PC-3 (cell line): ENCODE measurements around the gene MTHFD1L. TPM values are rescaled to one million over a fixed set of nuclear protein-coding genes. Genes with fewer than 3 reads are reported as not detected.

Source experiments
- ATAC-seq: fragments of 200-7000 bp; cut with Tn5 transposase; 2 replicates; pipeline ENCODE4 v1.9.1; 2020; ENCODE audit warnings: mild to moderate bottlenecking, moderate library complexity
- BruUV-seq: library from RNA; stranded (reverse); fragments of 400-500 nt; replicated peaks from 2 replicates; lab custom pipeline; 2021; lab: Mats Ljungman, UMichigan
- CTCF ChIA-PET: fragments of 300-600 bp; sonication (Branson Sonifier 250); formaldehyde crosslinking; loops from one replicate; lab custom pipeline; 2022; ENCODE audit warnings: antibody characterized with exemption; lab: Charles Lee
- POLR2A ChIA-PET: fragments of 300-600 bp; sonication (Branson Sonifier 250); formaldehyde crosslinking; loops from one replicate; lab custom pipeline; 2022; ENCODE audit warnings: antibody characterized with exemption; ENCODE audit not compliant: unreplicated experiment; lab: Charles Lee
- DNase-seq: peaks from one replicate; pipeline ENCODE4 v3.0.0-alpha.2; 2015
- H2AFZ ChIP-seq: fragments of 300-600 bp; sonication (generic); 2 replicates; pipeline ENCODE4 v1.6.0; 2016; ENCODE audit warnings: antibody characterized with exemption, low read length
- H3F3A ChIP-seq: fragments of 300-600 bp; sonication (generic); one replicate; pipeline ENCODE4 v1.6.0; 2017; ENCODE audit warnings: antibody characterized with exemption, low read length, control low read depth, mild to moderate bottlenecking; ENCODE audit not compliant: unreplicated experiment
- H3K27ac ChIP-seq: fragments of 300-600 bp; sonication (generic); 2 replicates; pipeline ENCODE4 v1.5.1; 2016; ENCODE audit warnings: mild to moderate bottlenecking, low read length
- H3K27me3 ChIP-seq: fragments of 300-600 bp; sonication (generic); 2 replicates; pipeline ENCODE4 v1.6.1; 2016; ENCODE audit warnings: low read length, mixed read lengths
- H3K36me3 ChIP-seq: fragments of 300-600 bp; sonication (generic); 2 replicates; pipeline ENCODE4 v1.6.1; 2016; ENCODE audit warnings: low read depth, mixed run types, low read length, mixed read lengths
- H3K4me1 ChIP-seq: fragments of 300-600 bp; sonication (generic); 2 replicates; pipeline ENCODE4 v1.5.1; 2016; ENCODE audit warnings: low read length; ENCODE audit not compliant: insufficient read depth
- H3K4me2 ChIP-seq: fragments of 300-600 bp; sonication (generic); 2 replicates; pipeline ENCODE4 v1.6.0; 2016; ENCODE audit warnings: low read length
- H3K4me3 ChIP-seq: fragments of 300-600 bp; sonication (generic); 2 replicates; pipeline ENCODE4 v1.5.1; 2016; ENCODE audit warnings: mild to moderate bottlenecking, low read length, mixed read lengths
- H3K79me2 ChIP-seq: fragments of 300-600 bp; sonication (generic); 2 replicates; pipeline ENCODE4 v1.6.1; 2017; ENCODE audit warnings: low read length, mixed read lengths
- H3K9ac ChIP-seq: fragments of 300-600 bp; sonication (generic); 2 replicates; pipeline ENCODE4 v1.6.0; 2016; ENCODE audit warnings: mild to moderate bottlenecking, low read length
- H3K9me2 ChIP-seq: fragments of 300-600 bp; sonication (generic); replicated peaks from 2 replicates; pipeline ENCODE4 v1.6.1; 2016; ENCODE audit warnings: mixed run types, low read length, mixed read lengths
- H3K9me3 ChIP-seq: fragments of 300-600 bp; sonication (generic); 2 replicates; pipeline ENCODE4 v1.6.1; 2016; ENCODE audit warnings: low read length, mixed read lengths
- H4K20me1 ChIP-seq: fragments of 300-600 bp; sonication (generic); 2 replicates; pipeline ENCODE4 v1.6.1; 2016; ENCODE audit warnings: low read length, mixed read lengths
- CTCF ChIP-seq: fragments of 300-600 bp; sonication (generic); conservative IDR thresholded peaks from 2 replicates; pipeline ENCODE4 v1.5.1; 2017; ENCODE audit warnings: antibody characterized with exemption, low read depth, mild to moderate bottlenecking, low read length
- EZH2 ChIP-seq: fragments of 300-600 bp; sonication (generic); IDR thresholded peaks from one replicate; pipeline ENCODE4 v1.6.1; 2017; ENCODE audit warnings: antibody characterized with exemption, mild to moderate bottlenecking, low read length; ENCODE audit not compliant: unreplicated experiment
- EZH2phosphoT487 ChIP-seq: fragments of 300-600 bp; sonication (generic); IDR thresholded peaks from 2 replicates; pipeline ENCODE4 v1.6.1; 2018; ENCODE audit warnings: mild to moderate bottlenecking, antibody characterized with exemption, low read length, borderline replicate concordance
- intact Hi-C: fragments of 100-400 bp; cut with micrococcal nuclease; formaldehyde crosslinking; loops from 2 replicates; pipeline ENCODE4 v1.9.0; 2023
- total RNA-seq: library from RNA; depleted of rRNA; stranded (reverse); fragments of >200 nt; gene quantifications from 2 replicates; pipeline ENCODE4 v1.2.3, GENCODE V29; 2014

Gene MTHFD1L
- total RNA-seq, 1 experiment from 2014 or later = 11.9 TPM

GRCh38 chr6:151092591-151092990 lies 227.1 kb downstream of the MTHFD1L start:
- Histone ChIP-seq H3K9me3 (no peaks in the 10 kb centered on the region), H3K4me1 (peaks cover 27% of the 10 kb centered on the region), H4K20me1 (no peaks in the 10 kb centered on the region), H3F3A (no peaks in the 10 kb centered on the region), H3K9ac (peak overlapping the region; percentile 66), H3K9me2 (no peaks in the 10 kb centered on the region), H3K79me2 (no peaks in the 10 kb centered on the region), H3K36me3 (0 out of 2 replicates have a peak, but pooled peaks cover 2% of the 10 kb centered on the region), H3K27ac (peak overlapping the region; percentile 90), H2AFZ (no peak overlapping the region), H3K27me3 (no peaks in the 10 kb centered on the region), H3K4me3 (no peak overlapping the region), H3K4me2 (no peak overlapping the region; the same call in 1 of the 2 replicates)
- TF ChIP-seq EZH2phosphoT487 (no peak), EZH2 (no peak), CTCF (no peak)
- ATAC-seq (no peak), DNase-seq (peak; percentile 25)
- no TSS peak for BruUV-seq
- POLR2A ChIA-PET = interaction anchor here (0.6 kb wide), 1 partner anchor 25 kb away, joined by 4 read pairs; no protein-coding TSS in a partner anchor
- CTCF ChIA-PET = no interaction called here
- intact Hi-C loops = no loop called here

GRCh38 chr6:151093706-151094105 lies 228.2 kb downstream of the MTHFD1L start:
- Histone ChIP-seq H3F3A (no peaks in the 10 kb centered on the region), H3K27ac (no peak overlapping the region), H2AFZ (no peak overlapping the region), H3K4me3 (no peak overlapping the region), H3K79me2 (no peaks in the 10 kb centered on the region), H4K20me1 (no peaks in the 10 kb centered on the region), H3K4me2 (no peak overlapping the region), H3K9ac (no peak overlapping the region), H3K36me3 (0 out of 2 replicates have a peak, but pooled peaks cover 2% of the 10 kb centered on the region), H3K9me3 (no peaks in the 10 kb centered on the region), H3K9me2 (no peaks in the 10 kb centered on the region), H3K27me3 (no peaks in the 10 kb centered on the region), H3K4me1 (peaks cover 27% of the 10 kb centered on the region)
- DNase-seq = no peak
- CTCF ChIA-PET = no interaction called here
- no peak for ATAC-seq
- no peak for TF ChIP-seq EZH2phosphoT487
- no peak for TF ChIP-seq EZH2
- TF ChIP-seq CTCF = no peak
- POLR2A ChIA-PET = no interaction called here
- no TSS peak for BruUV-seq
- intact Hi-C loops = no loop called here

GRCh38 chr6:151095538-151096254 lies 230.2 kb downstream of the MTHFD1L start:
- no TSS peak for BruUV-seq
- H3K9me2 ChIP-seq = no peaks in the 10 kb centered on the region
- no peaks in the 10 kb centered on the region for H3F3A ChIP-seq
- DNase-seq (no peak), ATAC-seq (no peak)
- TF ChIP-seq EZH2phosphoT487 (no peak), EZH2 (no peak), CTCF (no peak)
- no peak overlapping the region for H3K4me2 ChIP-seq
- H3K9me3 ChIP-seq = no peaks in the 10 kb centered on the region
- no peaks in the 10 kb centered on the region for H3K27me3 ChIP-seq
- H3K9ac ChIP-seq = no peak overlapping the region
- POLR2A ChIA-PET = no interaction called here
- no peak overlapping the region for H3K4me3 ChIP-seq
- no peaks in the 10 kb centered on the region for H4K20me1 ChIP-seq
- intact Hi-C loops = no loop called here
- 0 out of 2 replicates have a peak, but pooled peaks cover 6% of the 10 kb centered on the region for H3K36me3 ChIP-seq
- H3K79me2 ChIP-seq = no peaks in the 10 kb centered on the region
- H3K4me1 ChIP-seq = peaks cover 21% of the 10 kb centered on the region
- no peak overlapping the region for H3K27ac ChIP-seq
- H2AFZ ChIP-seq = no peak overlapping the region
- CTCF ChIA-PET = no interaction called here
